GM18951 (cell line): ENCODE measurements around the gene GPX8.

Source experiments
- POLR2A ChIP-seq: IDR thresholded peaks from 4 replicates; pipeline ENCODE4 v1.6.1; 2011; ENCODE audit warnings: mild to moderate bottlenecking; ENCODE audit not compliant: insufficient read length, insufficient read depth; ENCODE audit errors: extremely low read depth
- in situ Hi-C: fragments of 300-500 bp; cut with MboI; formaldehyde crosslinking; loops from one replicate; pipeline ENCODE4 v1.12.0; 2022; ENCODE audit warnings: low sequenced_read_pairs, mixed read lengths, inconsistent platforms; ENCODE audit not compliant: unreplicated experiment

The GPX8 gene

DNA sequence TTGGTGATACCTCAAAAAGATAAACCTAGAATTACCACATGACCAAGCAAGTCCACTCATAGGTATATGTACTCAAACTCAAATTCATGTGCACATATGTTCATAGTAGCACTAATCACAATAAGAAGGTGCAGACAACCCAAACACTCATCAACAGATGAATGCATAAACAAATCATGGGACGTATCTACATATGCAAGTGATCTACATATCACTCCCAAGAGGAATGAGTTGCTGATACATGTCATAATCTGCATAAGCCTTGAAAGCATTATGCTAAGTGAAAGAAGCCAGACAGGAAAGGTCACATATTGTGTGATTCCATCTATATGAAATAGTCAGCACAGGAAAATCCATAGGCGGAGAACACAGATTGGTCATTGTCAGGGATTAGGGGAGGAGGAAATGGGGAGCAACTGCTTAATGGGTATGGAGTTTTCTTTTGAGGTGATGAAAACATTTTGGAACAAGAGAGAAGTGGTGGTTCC lies 10.6 kb upstream of the GPX8 start:
- in situ Hi-C loops = loop anchor here (25.0 kb wide), 1 partner anchor 212 kb away; no protein-coding TSS in a partner anchor
- TF ChIP-seq POLR2A = no peak

DNA sequence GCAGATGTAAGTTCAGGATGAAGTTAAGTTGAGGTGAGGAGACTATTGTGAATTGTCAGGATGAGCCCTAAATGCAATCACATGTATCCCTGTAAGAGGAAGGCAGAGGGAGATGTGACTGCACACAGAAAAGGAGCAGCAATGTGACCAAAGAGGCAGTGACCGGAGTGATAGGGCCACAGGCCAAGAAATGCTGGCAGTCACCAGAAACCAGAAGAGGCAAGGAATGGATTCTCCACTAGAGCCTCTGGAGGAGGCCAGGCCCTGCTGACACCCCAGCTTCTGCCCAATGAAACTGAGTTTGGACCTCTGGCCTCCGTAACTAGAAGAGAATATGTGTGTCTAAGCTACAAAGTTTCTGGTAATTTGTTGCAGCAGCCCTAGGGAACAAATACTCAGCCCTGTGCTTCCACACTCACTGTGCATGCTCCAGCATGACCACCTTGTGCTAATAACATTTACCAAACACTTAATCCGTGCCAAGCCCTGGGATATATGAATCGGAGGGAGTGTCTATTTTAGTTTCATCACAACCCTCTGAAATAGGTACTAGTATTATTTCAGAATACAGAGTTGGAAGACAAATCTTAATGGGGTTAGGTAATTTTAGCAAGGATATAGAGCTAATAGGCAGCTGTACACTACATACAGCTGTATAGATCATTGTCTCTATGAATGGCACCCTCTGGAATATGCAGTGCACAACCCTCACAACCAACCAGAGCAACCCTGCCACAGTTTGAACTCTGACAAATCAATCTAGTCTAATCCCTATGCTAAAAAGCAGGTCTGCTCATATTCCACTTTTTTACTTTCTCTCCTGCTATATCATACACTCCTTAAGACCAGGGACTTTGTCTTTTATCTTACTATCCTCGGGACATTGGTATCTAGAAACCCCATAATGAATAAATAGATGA lies 7.8 kb upstream of the GPX8 start:
- in situ Hi-C loops = no loop called here

DNA sequence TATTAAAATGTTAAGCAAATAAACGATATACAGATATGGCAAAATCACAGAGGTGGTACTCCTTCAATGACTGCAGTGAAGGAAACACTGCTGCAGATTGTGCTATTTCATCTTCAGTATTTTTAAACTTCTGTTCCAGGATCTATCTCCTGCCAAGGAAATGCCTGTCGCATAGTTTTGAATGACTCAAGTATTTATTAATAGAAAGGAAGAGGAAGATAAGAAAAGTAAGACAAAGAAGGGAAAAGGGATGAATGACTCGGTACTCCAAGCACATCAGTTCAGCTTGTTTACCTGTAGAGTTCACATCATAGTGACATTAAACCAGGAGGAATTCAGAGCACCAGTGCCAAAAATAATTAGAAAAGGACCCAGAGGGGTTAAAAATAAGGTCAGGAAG lies 5.1 kb upstream of the GPX8 start:
- TF ChIP-seq POLR2A = no peak
- in situ Hi-C loops = no loop called here

More for the DNA sequence above, 7.8 kb upstream of the GPX8 start:
- TF ChIP-seq POLR2A = no peak

DNA sequence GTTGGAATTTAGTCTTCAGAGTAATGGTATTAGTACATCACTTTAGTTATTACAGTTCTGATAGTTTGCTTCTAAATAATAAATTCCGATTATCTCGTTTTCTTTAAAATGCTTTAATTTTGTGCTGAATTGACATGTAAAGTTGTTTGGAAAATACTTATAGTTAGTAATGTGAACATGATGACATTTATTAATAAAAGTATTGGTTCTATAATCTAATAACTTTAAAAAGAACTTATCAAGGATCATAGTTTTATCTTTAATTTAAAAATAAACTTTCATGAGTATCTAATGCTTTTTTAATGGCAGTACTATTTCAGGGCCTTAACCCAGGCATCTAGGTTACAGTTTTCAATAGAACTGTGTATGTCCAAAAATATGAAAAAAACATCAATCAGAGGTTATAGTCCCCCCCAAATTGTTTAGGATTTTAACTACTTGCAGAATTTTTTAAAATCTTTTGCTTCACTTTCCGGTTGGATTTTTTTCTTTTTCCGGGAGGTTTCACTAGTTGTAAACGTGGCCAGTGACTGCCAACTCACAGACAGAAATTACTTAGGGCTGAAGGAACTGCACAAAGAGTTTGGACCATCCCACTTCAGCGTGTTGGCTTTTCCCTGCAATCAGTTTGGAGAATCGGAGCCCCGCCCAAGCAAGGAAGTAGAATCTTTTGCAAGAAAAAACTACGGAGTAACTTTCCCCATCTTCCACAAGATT lies 680 bp downstream of the GPX8 start:
- no peak for TF ChIP-seq POLR2A
- in situ Hi-C loops = no loop called here

DNA sequence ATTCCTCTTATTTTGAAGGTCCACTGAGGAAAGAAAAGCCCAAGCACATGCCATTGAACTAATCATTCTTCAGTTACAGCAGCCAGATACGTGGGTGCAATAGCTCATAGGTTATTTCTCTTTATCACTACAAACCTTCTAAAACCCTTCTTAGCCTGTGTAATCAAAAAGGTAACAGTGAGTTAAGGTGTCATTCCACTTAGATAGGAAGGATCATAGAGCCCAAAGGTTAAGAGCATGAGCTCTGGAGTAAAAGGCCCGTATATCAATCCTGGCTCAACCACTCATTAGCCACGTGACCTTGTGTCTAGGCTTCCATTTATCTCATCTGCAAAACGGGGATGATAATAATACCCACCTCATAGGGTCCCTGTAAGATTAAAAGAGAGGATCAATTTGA lies 2.7 kb downstream of the GPX8 start:
- in situ Hi-C loops = no loop called here
- TF ChIP-seq POLR2A = no peak

DNA sequence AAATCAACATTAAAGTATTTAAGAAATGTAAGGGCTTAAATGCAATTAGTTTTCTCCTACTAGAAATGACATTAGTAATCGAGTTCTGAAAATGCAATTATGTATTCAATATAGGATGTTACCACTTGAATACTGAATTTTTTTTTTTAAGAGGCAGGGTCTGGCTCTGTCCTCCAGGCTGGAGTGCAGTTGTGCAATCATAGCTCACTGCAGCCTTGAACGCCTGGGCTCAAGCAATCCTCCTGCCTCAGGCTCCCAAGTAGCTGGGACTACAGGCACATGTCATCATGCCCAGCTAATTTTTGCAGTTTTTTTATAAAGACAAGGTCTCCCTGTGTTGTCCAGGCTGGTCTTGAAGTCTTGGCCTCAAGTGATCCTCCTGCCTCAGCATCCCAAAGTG lies 11.5 kb downstream of the GPX8 start:
- no peak for TF ChIP-seq POLR2A
- in situ Hi-C loops = loop anchor here (10.0 kb wide), 1 partner anchor 533 kb away; no protein-coding TSS in a partner anchor

DNA sequence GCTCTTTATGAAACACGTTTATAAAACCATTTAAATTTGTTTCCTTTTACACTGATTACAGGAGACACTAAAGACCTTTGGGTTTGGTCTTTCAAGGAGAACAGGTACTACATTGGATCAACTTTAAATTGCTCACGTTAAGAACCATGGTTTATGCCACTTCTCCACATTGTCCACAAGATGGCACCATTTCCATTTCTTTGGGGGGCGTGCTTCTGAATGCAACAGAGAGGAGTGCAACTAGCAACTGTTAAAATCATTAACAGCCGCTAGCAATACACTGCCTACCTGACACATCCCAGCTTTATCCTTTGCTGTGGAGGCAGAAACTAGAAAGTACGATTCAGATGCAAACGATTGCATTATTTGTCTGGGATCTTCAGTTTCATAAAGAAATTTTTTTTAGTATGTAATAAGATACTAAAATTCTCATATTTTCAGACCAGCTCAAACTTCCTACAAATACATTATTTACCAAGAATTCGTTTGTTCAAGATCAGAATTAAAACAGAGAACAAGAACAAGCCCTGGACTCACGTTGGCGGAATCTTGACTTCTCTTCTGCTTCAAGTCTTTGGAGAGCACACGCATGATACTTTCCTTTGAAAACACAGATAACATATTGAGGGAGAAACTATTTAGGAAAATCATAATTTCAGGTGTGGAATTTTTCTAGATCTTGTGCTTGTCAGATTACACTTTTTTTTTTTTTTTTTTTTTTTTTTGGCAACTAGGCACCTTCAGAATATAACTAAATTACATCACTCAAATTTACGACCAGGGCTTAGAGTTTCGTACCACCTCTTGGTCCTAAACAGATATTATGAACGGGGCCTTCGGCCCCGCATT lies 12.3 kb downstream of the GPX8 start:
- in situ Hi-C loops = loop anchor here (10.0 kb wide), 1 partner anchor 533 kb away; no protein-coding TSS in a partner anchor

DNA sequence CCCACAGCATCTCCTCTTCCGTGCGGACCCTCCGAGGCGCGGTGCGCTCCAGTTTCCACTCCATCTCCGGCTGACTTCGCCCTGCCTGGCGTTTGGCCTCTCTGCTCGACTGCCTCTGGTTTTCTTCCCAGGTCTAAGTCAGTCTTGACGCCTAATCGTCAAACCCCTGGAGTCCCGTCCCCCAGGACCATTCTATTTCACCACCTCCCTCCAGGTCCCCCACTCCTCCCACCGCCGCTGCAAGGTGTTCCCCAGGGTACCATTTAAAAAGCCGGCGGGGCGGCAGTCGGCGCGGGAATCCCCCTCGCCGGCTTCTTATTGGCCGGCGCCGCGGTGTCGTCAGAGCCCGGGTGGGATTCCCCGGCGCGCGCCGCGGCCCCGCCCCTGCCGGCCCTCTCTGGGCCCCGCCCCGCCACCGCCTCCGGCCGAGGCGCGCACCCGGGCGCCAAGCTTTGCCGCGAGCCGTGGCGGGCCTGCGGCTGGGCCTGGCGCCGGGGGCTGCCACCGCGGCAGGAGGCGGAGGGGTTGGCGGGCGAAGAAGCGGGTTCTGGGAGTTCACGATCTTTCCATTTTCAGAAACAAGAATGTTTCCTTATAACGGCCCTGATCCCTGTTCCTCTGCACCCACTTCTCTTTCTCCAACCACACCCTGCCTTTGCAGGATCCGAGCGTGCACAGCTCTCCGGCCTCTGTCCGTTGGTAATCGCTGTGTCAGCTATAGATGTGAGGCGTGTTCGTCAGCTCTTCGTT lies 13.1 kb downstream of the GPX8 start, which contains the start of gene CDC20B:
CDC20B (minus strand) TSS at position 241 of the 750 bp plus-strand sequence; CDS start at position 64, 177 bp downstream.
- TF ChIP-seq POLR2A = no peak
- in situ Hi-C loops = loop anchor here (10.0 kb wide), 1 partner anchor 532 kb away; no protein-coding TSS in a partner anchor

More for the DNA sequence above, 12.3 kb downstream of the GPX8 start:
- TF ChIP-seq POLR2A = no peak

DNA sequence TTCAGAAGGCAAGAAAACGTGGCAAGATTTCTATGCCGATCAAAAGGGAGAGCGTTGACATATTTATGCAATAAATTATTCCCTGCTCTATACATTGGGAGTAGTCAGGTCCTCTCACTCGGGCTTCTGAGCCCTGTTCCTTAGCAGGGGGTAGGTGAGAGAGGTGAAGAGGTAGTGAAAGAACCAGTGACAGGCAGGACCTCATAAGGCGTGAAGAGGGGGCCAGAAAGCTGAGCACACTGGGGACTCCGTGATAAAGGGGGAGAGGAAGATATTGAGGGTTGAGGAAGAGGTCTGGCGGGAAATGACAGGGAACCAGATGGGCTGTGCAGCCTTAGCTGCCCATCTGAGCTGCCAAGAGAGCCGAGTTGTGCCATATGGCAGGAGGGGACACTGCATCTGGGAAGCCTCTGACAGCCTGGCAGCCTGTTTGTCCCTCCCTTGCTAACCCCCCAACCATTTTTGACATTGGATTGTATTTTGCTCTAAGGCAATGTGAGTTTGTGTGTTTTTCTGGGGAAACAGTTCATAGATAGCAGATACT lies 13.8 kb downstream of the GPX8 start:
- no peak for TF ChIP-seq POLR2A
- in situ Hi-C loops = loop anchor here (10.0 kb wide), 1 partner anchor 531 kb away; no protein-coding TSS in a partner anchor

DNA sequence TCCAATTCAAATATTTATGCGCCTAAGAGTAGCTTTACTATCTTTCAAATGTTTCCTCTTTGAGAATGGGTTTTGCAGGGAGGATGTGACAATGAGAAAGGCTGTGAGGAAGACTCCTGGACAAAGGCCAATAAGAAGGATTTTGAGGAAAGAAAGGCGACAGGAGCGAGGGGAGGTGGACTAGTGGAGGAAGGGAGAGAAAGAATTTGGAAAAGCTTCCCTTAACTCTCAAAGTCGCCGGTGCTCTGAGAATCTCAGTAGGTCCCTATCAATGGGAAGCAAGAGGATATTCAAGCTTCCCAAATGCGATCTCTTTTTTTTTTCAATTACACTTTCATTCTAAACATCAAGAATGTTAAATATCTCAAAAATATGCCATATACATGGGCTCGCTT lies 15.8 kb downstream of the GPX8 start:
- in situ Hi-C loops = loop anchor here (10.0 kb wide), 1 partner anchor 529 kb away; no protein-coding TSS in a partner anchor
- TF ChIP-seq POLR2A = no peak

DNA sequence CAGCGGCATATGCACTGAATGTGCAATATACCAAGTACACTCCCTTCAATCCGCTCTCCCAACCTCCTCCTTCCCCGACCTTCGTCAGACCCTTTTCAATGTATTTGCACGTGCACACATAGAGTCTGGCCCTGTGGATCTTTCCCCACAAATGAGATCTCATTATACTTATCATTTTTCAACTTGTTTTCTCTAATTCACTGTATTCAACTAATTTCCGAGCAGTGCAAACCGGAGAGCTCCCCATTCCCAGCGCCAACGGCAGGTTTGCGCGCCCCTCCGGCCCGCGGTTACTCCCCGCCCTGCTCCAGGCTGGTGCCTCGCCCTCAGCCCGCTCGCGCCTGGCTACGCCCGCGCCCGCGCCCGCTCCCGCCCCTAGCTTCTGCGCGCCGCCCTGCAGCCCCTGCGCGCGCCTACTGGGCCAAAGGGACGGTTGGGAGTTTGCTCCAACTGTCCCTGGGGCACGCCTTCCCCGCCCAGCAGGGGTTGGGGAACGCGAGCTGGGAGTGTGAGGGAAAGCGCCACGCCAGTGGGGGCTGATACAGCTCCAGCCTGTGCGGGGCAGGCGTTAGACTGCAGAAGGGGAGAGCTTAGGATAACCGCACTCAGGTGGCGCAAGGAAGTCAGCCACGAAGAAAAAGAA lies 16.3 kb downstream of the GPX8 start:
- in situ Hi-C loops = loop anchor here (10.0 kb wide), 1 partner anchor 529 kb away; no protein-coding TSS in a partner anchor
- TF ChIP-seq POLR2A = no peak
